Gastroesophageal sphincter (tissue), 4 donors: Measurements from ENCODE around the gene EFL1. TPM values are rescaled to one million over a fixed set of nuclear protein-coding genes. Genes with fewer than 3 reads are reported as not detected.

Source experiments
- ATAC-seq: fragments of 150-250 bp; one replicate; pipeline ENCODE4 v1.9.1; 2016; ENCODE audit warnings: mild to moderate bottlenecking, moderate library complexity
- H3K27ac ChIP-seq, 4 donors: fragments of 200-600 bp; sonication (generic) in 3 of 4; 1 replicate in 3 of 4; 2 replicates in 1 of 4; pipeline ENCODE4 v1.5.1; 2016 to 2019
- H3K27me3 ChIP-seq: fragments of 200-600 bp; sonication (generic); one replicate; pipeline ENCODE4 v1.5.1; 2019
- H3K36me3 ChIP-seq, 2 donors: fragments of 200-600 bp; sonication (generic); one replicate each; pipeline ENCODE4 v1.5.1; 2019; ENCODE audit warnings: control low read depth in 1 of 2
- H3K4me1 ChIP-seq, 3 donors: fragments of 200-600 bp; sonication (generic); 1 replicate in 2 of 3; 2 replicates in 1 of 3; pipeline ENCODE4 v1.5.1; 2016 to 2019; ENCODE audit warnings: control low read depth in 2 of 3
- H3K4me3 ChIP-seq, 2 donors: fragments of 200-600 bp; sonication (generic); one replicate each; pipeline ENCODE4 v1.5.1; 2019; ENCODE audit warnings: mild to moderate bottlenecking in 1 of 2, moderate library complexity in 1 of 2
- H3K9me3 ChIP-seq, 3 donors: fragments of 200-600 bp; sonication (generic); one replicate each; pipeline ENCODE4 v1.5.1; 2017 to 2019; ENCODE audit warnings: control low read depth in 2 of 3
- EP300 ChIP-seq: sonication (generic); formaldehyde crosslinking; IDR thresholded peaks from one replicate; pipeline ENCODE4 v1.6.1; 2017; ENCODE audit warnings: antibody characterized with exemption, mild to moderate bottlenecking
- POLR2A ChIP-seq, 2 donors: fragments of 450-650 bp; IDR thresholded peaks; one replicate each; pipeline ENCODE4 v1.6.1; 2017; ENCODE audit warnings: antibody characterized with exemption in 2 of 2, mild to moderate bottlenecking in 2 of 2, moderate library complexity in 1 of 2
- POLR2AphosphoS5 ChIP-seq: sonication (generic); formaldehyde crosslinking; IDR thresholded peaks from one replicate; pipeline ENCODE4 v1.6.1; 2017; ENCODE audit warnings: antibody characterized with exemption
- WGBS, 2 donors: methylation state at CpG; one replicate each; pipeline ENCODE4 v1.1.5; 2018; ENCODE audit warnings: low coverage in 1 of 2; 5-methylcytosine and 5-hydroxymethylcytosine counted together
- total RNA-seq, 4 donors: library from RNA; depleted of rRNA; stranded (reverse); fragments of >200 nt; gene quantifications; one replicate each; pipeline ENCODE4 v1.1.0, GENCODE V29; 2016
- TF ChIP-seq, protein P1 (sequence below), 4 experiments: fragments of 200-600 bp in 2 of 4; fragments of 450-650 bp in 2 of 4; sonication (generic) in 1 of 4; IDR thresholded peaks; one replicate each; pipeline ENCODE4 v1.5.1; 2017 to 2019; ENCODE audit warnings: antibody characterized with exemption in 4 of 4, mild to moderate bottlenecking in 2 of 4, moderate library complexity in 2 of 4

The EFL1 gene
- total RNA-seq, 4 donors from 2014 or later = 12.1 to 17.7 (median 15.5) TPM

DNA sequence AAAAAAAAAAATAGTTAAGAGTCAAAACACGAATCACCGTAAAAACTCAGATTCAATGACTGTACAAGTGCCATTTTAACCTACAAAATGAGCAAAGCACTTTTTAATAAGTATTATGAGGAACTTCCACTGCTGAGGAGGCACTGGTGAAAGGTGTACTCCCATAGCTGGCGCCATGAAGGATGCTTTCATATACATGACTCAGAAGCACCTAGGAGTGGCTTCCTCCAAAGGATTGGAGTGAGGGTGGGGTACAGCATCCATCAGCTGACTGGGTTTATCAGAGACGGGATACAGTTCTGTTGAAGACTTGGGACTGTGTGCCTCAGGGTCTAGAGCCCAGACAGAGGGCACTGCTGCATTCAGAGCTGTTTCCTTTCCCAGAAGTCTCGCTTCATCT lies 155.9 kb downstream of the EFL1 start:
- H3K4me3 ChIP-seq = no peak overlapping the region
- H3K36me3 ChIP-seq = no peaks in the 10 kb centered on the region
- no peak for TF ChIP-seq POLR2AphosphoS5
- H3K4me1 ChIP-seq = no peaks in the 10 kb centered on the region
- no peaks in the 10 kb centered on the region for H3K27me3 ChIP-seq
- 79 to 100% methylated on average over 2 to 3 of the region's 5 CpGs for WGBS, 2 donors
- no peak for ATAC-seq
- H3K9me3 ChIP-seq = no peaks in the 10 kb centered on the region
- H3K27ac ChIP-seq = no peak overlapping the region

DNA sequence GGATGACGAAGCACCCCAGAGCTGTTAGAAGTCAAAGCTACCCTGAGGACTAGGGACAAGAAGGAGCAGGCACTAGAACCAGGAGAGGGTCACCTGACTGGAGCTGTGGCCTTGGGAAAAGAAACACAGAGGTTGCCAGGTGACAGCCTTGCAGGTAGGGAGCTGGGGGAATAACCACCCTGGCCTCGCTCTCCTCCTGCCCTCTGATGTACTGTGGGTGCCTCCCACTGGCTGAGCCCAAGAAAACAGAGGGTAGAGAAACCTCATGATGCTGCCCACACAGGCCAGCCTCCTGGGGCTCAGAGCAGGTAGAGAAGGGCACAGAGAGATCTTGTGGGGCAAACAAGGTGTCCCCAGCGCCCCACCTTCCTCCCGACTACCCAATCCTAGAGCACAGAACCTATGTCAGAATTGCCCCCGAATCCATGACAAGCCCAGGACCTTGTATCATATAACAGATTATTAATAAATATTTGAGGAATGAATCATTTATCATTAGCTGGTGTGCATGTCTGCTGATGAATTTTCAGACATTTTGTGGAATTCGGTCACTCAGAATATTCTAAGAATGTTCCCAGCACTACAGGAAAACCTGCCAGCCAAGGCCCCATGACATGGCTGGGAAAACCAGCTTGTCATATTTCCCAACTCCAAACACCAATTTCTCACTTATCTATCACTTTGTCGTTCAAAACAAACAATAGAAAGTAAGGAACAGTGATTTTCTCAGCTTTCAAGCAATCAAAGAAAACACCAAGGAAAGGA lies 156.9 kb downstream of the EFL1 start:
- Histone ChIP-seq H3K27ac (no peak overlapping the region), H3K4me3 (no peak overlapping the region), H3K27me3 (no peaks in the 10 kb centered on the region), H3K36me3 (no peaks in the 10 kb centered on the region), H3K4me1 (no peaks in the 10 kb centered on the region), H3K9me3 (no peaks in the 10 kb centered on the region)
- ATAC-seq = no peak
- 64 to 79% methylated on average over 3 to 5 of the region's 7 CpGs for WGBS, 2 donors
- TF ChIP-seq, protein P1, sequence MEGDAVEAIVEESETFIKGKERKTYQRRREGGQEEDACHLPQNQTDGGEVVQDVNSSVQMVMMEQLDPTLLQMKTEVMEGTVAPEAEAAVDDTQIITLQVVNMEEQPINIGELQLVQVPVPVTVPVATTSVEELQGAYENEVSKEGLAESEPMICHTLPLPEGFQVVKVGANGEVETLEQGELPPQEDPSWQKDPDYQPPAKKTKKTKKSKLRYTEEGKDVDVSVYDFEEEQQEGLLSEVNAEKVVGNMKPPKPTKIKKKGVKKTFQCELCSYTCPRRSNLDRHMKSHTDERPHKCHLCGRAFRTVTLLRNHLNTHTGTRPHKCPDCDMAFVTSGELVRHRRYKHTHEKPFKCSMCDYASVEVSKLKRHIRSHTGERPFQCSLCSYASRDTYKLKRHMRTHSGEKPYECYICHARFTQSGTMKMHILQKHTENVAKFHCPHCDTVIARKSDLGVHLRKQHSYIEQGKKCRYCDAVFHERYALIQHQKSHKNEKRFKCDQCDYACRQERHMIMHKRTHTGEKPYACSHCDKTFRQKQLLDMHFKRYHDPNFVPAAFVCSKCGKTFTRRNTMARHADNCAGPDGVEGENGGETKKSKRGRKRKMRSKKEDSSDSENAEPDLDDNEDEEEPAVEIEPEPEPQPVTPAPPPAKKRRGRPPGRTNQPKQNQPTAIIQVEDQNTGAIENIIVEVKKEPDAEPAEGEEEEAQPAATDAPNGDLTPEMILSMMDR (IDR thresholded peaks at IDR 0.05) = no peak
- TF ChIP-seq EP300 (no peak), POLR2A (IDR thresholded peaks at IDR 0.05) (no peak)

DNA sequence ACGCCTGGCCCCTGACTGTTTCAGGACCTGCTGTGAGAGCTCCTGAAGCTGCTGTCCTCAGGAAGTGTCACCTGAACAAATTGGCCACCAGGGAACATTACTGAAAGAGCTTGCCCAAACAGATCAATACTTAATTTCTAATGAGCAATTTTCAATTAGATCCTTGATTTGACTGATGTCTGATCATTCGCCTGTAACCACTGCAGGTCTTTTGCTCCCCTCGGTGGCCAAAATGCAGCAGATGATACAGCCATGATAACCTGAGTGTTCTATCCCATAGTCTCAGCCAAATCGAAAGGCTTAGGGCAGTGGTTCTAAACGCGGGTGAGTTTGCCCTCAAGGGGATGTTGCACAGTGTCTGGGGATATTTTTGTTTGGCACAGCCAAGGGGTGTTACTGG lies 159.1 kb downstream of the EFL1 start:
- no peak overlapping the region for H3K27ac ChIP-seq
- 74 to 88% methylated on average over 2 to 5 of the region's 6 CpGs for WGBS, 2 donors
- H3K4me1 ChIP-seq = no peaks in the 10 kb centered on the region
- H3K9me3 ChIP-seq = no peaks in the 10 kb centered on the region
- H3K27me3 ChIP-seq = no peaks in the 10 kb centered on the region
- no peak overlapping the region for H3K4me3 ChIP-seq
- no peak for ATAC-seq
- no peaks in the 10 kb centered on the region for H3K36me3 ChIP-seq
- TF ChIP-seq, protein P1 (IDR thresholded peaks at IDR 0.05) = peak in 1 of 4 experiments; percentile 6
- no peak for TF ChIP-seq POLR2AphosphoS5

DNA sequence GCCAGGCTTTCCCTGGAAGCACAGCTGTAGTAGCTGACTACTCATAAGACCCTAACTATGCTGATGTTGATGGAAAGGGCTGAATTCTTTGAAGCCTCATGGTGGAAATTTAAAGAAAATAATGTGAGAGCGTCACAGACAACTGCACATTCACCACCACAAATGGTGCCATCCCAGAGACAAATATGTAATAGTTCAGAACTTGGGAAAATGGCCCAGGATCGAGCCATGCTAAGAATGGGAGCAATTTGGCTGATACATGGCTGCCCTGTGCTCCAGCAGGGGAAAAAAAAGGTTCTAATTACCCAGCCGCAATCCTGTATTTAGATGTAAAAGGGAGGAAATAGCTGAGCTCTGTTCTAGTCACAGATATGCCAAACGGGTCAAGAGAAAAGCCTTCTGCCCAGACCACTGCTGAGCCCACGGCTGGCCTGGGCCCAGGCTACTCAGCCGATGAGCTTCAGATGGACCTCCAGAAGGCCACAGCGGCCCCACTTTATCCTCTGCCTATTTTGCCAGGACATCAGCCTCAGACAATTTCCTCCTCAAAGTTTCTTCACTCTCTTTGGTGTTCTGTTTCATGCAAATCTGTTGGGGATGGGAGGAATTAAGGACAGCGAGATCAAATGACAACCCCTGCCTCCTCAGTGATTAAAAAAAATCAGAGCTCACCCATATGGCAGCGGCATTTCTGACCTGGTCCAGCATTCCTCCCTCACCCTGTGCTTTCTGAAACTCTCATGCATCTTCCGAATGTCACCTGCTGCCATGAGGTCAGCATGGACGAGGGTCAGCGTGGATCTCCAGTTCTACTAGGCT lies 162.2 kb downstream of the EFL1 start:
- no peak for TF ChIP-seq POLR2A (IDR thresholded peaks at IDR 0.05)
- Histone ChIP-seq H3K9me3 (no peaks in the 10 kb centered on the region), H3K27ac (no peak overlapping the region), H3K27me3 (no peaks in the 10 kb centered on the region), H3K4me1 (no peaks in the 10 kb centered on the region), H3K4me3 (no peak overlapping the region), H3K36me3 (no peaks in the 10 kb centered on the region)
- 60 to 74% methylated on average over 5 to 12 of the region's 12 CpGs for WGBS, 2 donors
- ATAC-seq = no peak

DNA sequence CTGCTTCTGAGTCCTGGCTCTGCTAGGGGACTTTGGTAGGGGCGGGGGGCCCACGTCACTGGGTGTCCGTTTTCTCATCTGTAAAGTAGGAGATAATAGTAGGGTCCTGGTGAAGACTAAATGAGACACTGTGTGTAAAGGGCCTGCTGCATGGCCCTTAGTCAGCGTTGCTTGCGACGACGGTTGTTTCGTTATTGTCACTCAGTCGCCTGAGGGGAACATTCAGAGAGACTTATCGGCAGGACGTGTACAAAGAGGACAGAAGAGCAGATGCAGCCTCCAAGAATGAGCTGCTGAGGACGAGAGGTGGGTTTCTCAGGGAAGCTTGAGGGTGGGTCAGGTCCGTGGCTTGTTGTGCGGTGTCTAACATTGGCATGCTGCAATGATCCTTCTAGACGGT lies 163.9 kb downstream of the EFL1 start:
- no peak for ATAC-seq
- H3K27me3 ChIP-seq = peaks cover 6% of the 10 kb centered on the region
- no peaks in the 10 kb centered on the region for H3K9me3 ChIP-seq
- no peak for TF ChIP-seq EP300
- TF ChIP-seq, protein P1 (IDR thresholded peaks at IDR 0.05) = no peak
- TF ChIP-seq POLR2AphosphoS5 = no peak
- no peak for TF ChIP-seq POLR2A (IDR thresholded peaks at IDR 0.05)
- no peaks in the 10 kb centered on the region for H3K4me1 ChIP-seq
- 85 to 92% methylated on average over 9 to 15 of the region's 15 CpGs for WGBS, 2 donors
- H3K4me3 ChIP-seq = no peak overlapping the region
- H3K27ac ChIP-seq = no peak overlapping the region
- H3K36me3 ChIP-seq = no peaks in the 10 kb centered on the region

DNA sequence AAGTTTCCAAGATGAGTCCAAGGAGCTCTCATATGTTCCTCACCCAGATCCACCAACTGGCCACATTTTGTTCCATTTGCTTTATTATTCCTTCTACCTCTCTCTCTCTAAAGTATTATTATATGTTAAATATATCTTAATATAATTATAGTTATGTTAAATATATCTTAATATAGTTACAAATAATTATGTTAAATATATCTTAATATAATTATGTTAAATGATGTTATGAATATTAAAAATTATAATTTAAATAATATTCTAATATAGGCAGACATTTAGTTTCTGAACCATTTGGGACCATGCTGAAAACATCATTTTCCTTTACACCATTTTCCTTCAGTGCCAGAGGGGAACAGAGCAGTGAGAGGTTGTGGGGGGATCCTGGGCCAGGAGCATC lies 166.7 kb downstream of the EFL1 start:
- H3K4me3 ChIP-seq = no peak overlapping the region
- ATAC-seq = no peak
- H3K4me1 ChIP-seq = no peaks in the 10 kb centered on the region
- no peak overlapping the region for H3K27ac ChIP-seq
- no peak for TF ChIP-seq POLR2AphosphoS5
- no peak for TF ChIP-seq POLR2A (IDR thresholded peaks at IDR 0.05)
- TF ChIP-seq EP300 = no peak
- TF ChIP-seq, protein P1 (IDR thresholded peaks at IDR 0.05) = no peak
- no peaks in the 10 kb centered on the region for H3K36me3 ChIP-seq
- peaks cover 6% of the 10 kb centered on the region for H3K27me3 ChIP-seq
- H3K9me3 ChIP-seq = no peaks in the 10 kb centered on the region
